ENCODE measurements around the gene NALCN.

NALCN gene

DNA sequence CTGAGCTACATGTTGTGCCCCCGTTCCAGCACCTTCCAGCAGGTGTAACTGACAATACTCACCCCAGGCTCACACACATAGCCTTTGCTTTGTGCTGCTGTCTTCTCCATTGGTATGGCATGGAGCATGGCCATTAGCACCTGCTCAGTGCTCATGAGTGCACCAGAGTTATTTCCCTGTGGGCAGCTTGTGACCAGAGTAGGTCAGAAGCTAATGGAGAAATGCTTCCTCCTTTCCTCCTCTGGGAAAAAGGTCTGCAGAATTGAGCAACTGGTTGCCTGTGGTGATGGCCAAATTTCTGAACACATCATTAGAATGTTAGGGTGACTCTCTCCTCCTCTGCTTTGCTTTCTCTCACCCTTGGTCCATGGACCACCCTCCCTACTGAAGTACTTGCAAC, 397.2 kb downstream of the NALCN start:
- no peaks in the 10 kb centered on the region for H3K4me1 ChIP-seq (ENCODE audit: control insufficient read depth, insufficient read depth, low read length)

More for the DNA sequence above, 397.2 kb downstream of the NALCN start:
- no peak for TF ChIP-seq MEIS1 (CRISPR knock-in tag; IDR thresholded peaks at IDR 0.05; ENCODE audit: borderline replicate concordance)
- TF ChIP-seq, protein P1, sequence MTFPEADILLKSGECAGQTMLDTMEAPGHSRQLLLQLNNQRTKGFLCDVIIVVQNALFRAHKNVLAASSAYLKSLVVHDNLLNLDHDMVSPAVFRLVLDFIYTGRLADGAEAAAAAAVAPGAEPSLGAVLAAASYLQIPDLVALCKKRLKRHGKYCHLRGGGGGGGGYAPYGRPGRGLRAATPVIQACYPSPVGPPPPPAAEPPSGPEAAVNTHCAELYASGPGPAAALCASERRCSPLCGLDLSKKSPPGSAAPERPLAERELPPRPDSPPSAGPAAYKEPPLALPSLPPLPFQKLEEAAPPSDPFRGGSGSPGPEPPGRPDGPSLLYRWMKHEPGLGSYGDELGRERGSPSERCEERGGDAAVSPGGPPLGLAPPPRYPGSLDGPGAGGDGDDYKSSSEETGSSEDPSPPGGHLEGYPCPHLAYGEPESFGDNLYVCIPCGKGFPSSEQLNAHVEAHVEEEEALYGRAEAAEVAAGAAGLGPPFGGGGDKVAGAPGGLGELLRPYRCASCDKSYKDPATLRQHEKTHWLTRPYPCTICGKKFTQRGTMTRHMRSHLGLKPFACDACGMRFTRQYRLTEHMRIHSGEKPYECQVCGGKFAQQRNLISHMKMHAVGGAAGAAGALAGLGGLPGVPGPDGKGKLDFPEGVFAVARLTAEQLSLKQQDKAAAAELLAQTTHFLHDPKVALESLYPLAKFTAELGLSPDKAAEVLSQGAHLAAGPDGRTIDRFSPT (tag by site-specific recombination; IDR thresholded peaks at IDR 0.05) = no peak
- no peak for TF ChIP-seq HOXA7 (CRISPR knock-in tag; IDR thresholded peaks at IDR 0.05; ENCODE audit: borderline replicate concordance)
- no peak for TF ChIP-seq ZNF571 (tag by site-specific recombination; IDR thresholded peaks at IDR 0.05)
- TF ChIP-seq ZNF146 (tag by site-specific recombination; IDR thresholded peaks at IDR 0.05) = no peak
- no peak for TF ChIP-seq REPIN1 (tag by site-specific recombination; IDR thresholded peaks at IDR 0.05; ENCODE audit: low read depth)
- TF ChIP-seq PRDM10 (tag by site-specific recombination; IDR thresholded peaks at IDR 0.05) = no peak
- TF ChIP-seq, protein P2, sequence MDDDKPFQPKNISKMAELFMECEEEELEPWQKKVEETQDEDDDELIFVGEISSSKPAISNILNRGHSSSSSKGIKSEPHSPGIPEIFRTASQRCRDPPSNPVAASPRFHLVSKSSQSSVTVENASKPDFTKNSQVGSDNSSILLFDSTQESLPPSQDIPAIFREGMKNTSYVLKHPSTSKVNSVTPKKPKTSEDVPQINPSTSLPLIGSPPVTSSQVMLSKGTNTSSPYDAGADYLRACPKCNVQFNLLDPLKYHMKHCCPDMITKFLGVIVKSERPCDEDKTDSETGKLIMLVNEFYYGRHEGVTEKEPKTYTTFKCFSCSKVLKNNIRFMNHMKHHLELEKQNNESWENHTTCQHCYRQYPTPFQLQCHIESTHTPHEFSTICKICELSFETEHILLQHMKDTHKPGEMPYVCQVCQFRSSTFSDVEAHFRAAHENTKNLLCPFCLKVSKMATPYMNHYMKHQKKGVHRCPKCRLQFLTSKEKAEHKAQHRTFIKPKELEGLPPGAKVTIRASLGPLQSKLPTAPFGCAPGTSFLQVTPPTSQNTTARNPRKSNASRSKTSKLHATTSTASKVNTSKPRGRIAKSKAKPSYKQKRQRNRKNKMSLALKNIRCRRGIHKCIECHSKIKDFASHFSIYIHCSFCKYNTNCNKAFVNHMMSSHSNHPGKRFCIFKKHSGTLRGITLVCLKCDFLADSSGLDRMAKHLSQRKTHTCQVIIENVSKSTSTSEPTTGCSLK (tag by site-specific recombination; IDR thresholded peaks at IDR 0.05) = no peak
- no peak for TF ChIP-seq SP3 (tag by site-specific recombination; IDR thresholded peaks at IDR 0.05)
- TF ChIP-seq ZNF155 (tag by site-specific recombination; IDR thresholded peaks at IDR 0.05) = no peak
- no peak for TF ChIP-seq ZNF274 (IDR thresholded peaks at IDR 0.05; ENCODE audit: low read length)
- no peak for TF ChIP-seq ZNF274 (tag by site-specific recombination; IDR thresholded peaks at IDR 0.05; ENCODE audit: borderline replicate concordance)
- TF ChIP-seq BCL11B (tag by site-specific recombination; IDR thresholded peaks at IDR 0.05; ENCODE audit: low read depth) = no peak
- TF ChIP-seq KLF10 (tag by site-specific recombination; IDR thresholded peaks at IDR 0.05) = no peak
- TF ChIP-seq SP2 (tag by site-specific recombination; IDR thresholded peaks at IDR 0.05) = no peak
- TF ChIP-seq INSM2 (tag by site-specific recombination; IDR thresholded peaks at IDR 0.05) = no peak
- no peak for TF ChIP-seq ZNF140 (tag by site-specific recombination; IDR thresholded peaks at IDR 0.05)
- no peak for TF ChIP-seq OSR2 (tag by site-specific recombination; IDR thresholded peaks at IDR 0.05)
- ChIA-PET CTCF (no interaction called here), POLR2A (no interaction called here)
- Histone ChIP-seq H3K27ac (ENCODE audit: extremely low read depth, low read depth, low read length) (no peak overlapping the region), H3K9me3 (ENCODE audit: control insufficient read depth, insufficient read depth, low read depth, low read length) (no peaks in the 10 kb centered on the region), H3K36me3 (ENCODE audit: control insufficient read depth in 2 of 2, insufficient read depth in 1 of 2, low read length in 2 of 2) (no peaks in the 10 kb centered on the region), H3K4me3 (ENCODE audit: low read depth, low read length) (no peak overlapping the region)

All from HEK293 (cell line).